Spinal cord (tissue), 10 donors: Measurements from ENCODE around the gene LRRIQ1. TPM values are rescaled to one million over a fixed set of nuclear protein-coding genes. Genes with fewer than 3 reads are reported as not detected.
"Not testable (repeated sequence)": the region's sequence is repeated elsewhere in the genome, so short reads cannot be mapped to it uniquely, and the experiment has no call there.

Experiments
- DNase-seq, 6 donors: peaks; one replicate each; pipeline versions ENCODE4 v3.0.0 to v3.0.0-alpha.2; 2013 to 2015; ENCODE audit warnings: low spot score in 6 of 6, low read depth in 4 of 6
- H3K27ac ChIP-seq: one replicate; pipeline ENCODE4 v1.5.1; 2013; ENCODE audit warnings: low read depth, low read length, control low read depth
- H3K27me3 ChIP-seq: one replicate; pipeline ENCODE4 v1.6.1; 2013; ENCODE audit warnings: low read length; ENCODE audit not compliant: control insufficient read depth, insufficient read depth
- H3K36me3 ChIP-seq: one replicate; pipeline ENCODE4 v1.6.1; 2013; ENCODE audit warnings: low read length; ENCODE audit not compliant: control insufficient read depth, insufficient read depth
- H3K4me1 ChIP-seq: one replicate; pipeline ENCODE4 v1.6.1; 2013; ENCODE audit warnings: low read length; ENCODE audit not compliant: control insufficient read depth, insufficient read depth
- H3K4me3 ChIP-seq: one replicate; pipeline ENCODE4 v1.5.1; 2013; ENCODE audit warnings: low read depth, low read length, control low read depth
- H3K9me3 ChIP-seq: one replicate; pipeline ENCODE4 v1.6.1; 2013; ENCODE audit warnings: low read length; ENCODE audit not compliant: control insufficient read depth, insufficient read depth
- WGBS: methylation state at CpG from one replicate; pipeline ENCODE4 v1.1.5; 2013; ENCODE audit warnings: missing lambda C conversion rate; ENCODE audit not compliant: insufficient coverage; 5-methylcytosine and 5-hydroxymethylcytosine counted together
- polyA plus RNA-seq, 2 donors: library from polyadenylated mRNA; unstranded; fragments of 120-200 nt; gene quantifications; one replicate each; pipeline ENCODE4 v1.2.1, GENCODE V29; 2013; ENCODE audit not compliant: insufficient read length in 2 of 2
- total RNA-seq, 2 donors: library from RNA; depleted of rRNA in 1 of 2; stranded (reverse); fragments of 120-200 nt in 1 of 2; fragments of >200 nt in 1 of 2; gene quantifications; one replicate each; pipeline versions ENCODE4 v1.2.3 to v1.2.4, GENCODE V29; 2013 to 2014
- donor health status: healthy.

LRRIQ1 gene
- total and polyA plus RNA-seq, 4 donors, result 5.6 to 18.0 (median 10.4) TPM

DNA sequence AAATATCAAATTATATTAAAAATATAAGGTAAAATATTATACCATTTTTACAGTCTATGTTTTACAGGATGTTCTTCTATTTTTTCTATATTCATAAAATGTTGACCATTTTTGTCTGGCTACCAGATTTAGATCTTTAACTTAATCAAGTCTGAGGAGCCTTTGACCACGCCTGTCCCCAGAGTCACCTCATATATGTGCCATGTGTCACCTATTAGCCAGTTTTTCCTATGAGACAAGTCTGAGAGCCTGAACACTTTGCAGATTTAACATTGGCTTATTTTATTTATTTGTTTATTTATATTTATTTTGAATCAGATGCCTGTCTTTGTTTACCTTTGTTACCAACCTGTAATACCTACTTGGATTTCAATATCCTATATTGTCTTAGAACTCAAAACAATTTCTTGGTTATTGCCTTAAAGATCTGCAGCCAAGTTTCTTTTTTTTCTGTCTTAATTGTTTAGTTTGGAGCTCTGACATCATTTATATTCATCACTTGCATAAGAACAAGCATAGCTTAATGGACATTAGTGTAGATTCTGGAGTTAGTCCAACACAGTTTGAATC is 127.7 kb downstream of the LRRIQ1 start:
- Histone ChIP-seq H3K27ac (no peak overlapping the region), H3K27me3 (no peaks in the 10 kb centered on the region), H3K9me3 (no peaks in the 10 kb centered on the region), H3K4me3 (no peak overlapping the region), H3K36me3 (no peaks in the 10 kb centered on the region), H3K4me1 (no peaks in the 10 kb centered on the region)
- WGBS, result no CpG with 5 or more reads among the region's 1 CpG
- DNase-seq, result no peak

- Histone ChIP-seq H3K9me3 (no peaks in the 10 kb centered on the region), H3K27ac (no peak overlapping the region), H3K27me3 (no peaks in the 10 kb centered on the region), H3K4me3 (no peak overlapping the region), H3K4me1 (no peaks in the 10 kb centered on the region), H3K36me3 (no peaks in the 10 kb centered on the region)
- 93% methylated on average over 1 of the region's 2 CpGs for WGBS
- peak in 2 of 6 donors; percentile 9 to 19 for DNase-seq
Measured at GRCh38 chr12:85179680-85180270, 143.6 kb downstream of the LRRIQ1 start.

GRCh38 chr12:85182699-85183098 is 146.5 kb downstream of the LRRIQ1 start:
- 64% methylated on average over 1 of the region's 4 CpGs for WGBS
- Histone ChIP-seq H3K36me3 (no peaks in the 10 kb centered on the region), H3K9me3 (no peaks in the 10 kb centered on the region), H3K4me3 (no peak overlapping the region), H3K27ac (no peak overlapping the region), H3K4me1 (no peaks in the 10 kb centered on the region), H3K27me3 (no peaks in the 10 kb centered on the region)
- no peak for DNase-seq

DNA sequence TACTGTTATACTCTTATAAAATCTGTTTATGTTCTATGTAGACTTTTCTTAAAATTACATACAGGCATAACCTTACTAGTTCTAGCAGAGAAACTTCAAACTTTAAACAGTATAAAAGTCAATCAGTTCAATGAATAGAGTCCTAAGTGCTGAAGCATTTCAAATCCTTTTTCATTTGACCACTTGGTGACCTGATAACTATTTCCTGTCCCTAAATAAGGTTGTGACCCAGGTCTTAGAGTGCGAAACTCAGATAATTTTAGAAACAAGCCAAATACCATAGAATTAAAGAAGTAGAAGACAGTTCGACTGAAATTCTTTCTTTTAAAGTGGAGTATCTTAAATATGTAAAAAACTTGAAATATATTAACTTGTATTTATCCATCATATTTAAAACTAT is 147.7 kb downstream of the LRRIQ1 start:
- H3K9me3 ChIP-seq, result no peaks in the 10 kb centered on the region
- H3K36me3 ChIP-seq, result no peaks in the 10 kb centered on the region
- no peak for DNase-seq
- H3K4me1 ChIP-seq, result no peaks in the 10 kb centered on the region
- H3K27me3 ChIP-seq, result no peaks in the 10 kb centered on the region
- H3K27ac ChIP-seq, result no peak overlapping the region
- WGBS, result no CpG with 5 or more reads among the region's 2 CpGs
- no peak overlapping the region for H3K4me3 ChIP-seq

DNA sequence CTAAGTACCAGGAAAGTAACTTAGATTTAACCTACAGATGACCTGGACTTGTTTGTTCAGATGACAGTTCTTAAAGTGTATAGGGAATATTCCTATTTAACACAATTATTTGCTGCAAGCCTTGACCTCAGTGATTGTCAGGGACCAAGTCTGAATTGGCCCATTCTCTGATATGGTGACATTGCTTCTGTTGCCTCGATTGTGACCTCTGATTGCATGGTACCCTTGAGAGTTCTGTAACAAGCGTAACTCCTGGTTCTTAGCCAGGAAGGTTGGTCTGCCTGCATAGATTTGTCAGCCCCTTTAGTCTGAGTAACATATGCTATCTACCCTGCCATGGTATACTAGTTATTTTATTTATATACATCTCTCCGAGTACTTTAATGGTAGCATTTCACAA is 150.1 kb downstream of the LRRIQ1 start:
- no peak overlapping the region for H3K4me3 ChIP-seq
- no peaks in the 10 kb centered on the region for H3K27me3 ChIP-seq
- no peaks in the 10 kb centered on the region for H3K36me3 ChIP-seq
- no CpG with 5 or more reads among the region's 3 CpGs for WGBS
- H3K9me3 ChIP-seq, result no peaks in the 10 kb centered on the region
- DNase-seq, result no peak
- no peaks in the 10 kb centered on the region for H3K4me1 ChIP-seq
- H3K27ac ChIP-seq, result no peak overlapping the region

DNA sequence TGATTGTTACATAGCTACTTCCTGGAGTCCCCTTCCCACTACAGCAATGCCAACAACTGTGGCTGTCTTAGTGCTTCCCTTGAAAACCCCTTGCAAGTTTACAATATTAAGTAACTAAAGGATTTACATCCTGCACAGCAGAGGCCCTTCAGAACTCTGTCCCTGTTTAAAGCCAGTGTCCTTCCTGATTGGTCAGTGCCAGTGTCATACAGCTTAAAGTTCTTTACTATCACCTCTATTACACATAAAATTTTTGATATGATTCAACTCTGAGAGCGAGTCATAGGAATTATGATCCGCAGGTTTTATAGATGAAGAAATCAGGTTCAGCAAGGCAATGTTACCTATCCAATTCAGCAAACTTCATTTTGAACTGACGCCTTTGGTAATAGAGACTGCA is 152.5 kb downstream of the LRRIQ1 start:
- DNase-seq, result no peak
- Histone ChIP-seq H3K36me3 (no peaks in the 10 kb centered on the region), H3K4me3 (no peak overlapping the region), H3K27ac (no peak overlapping the region), H3K27me3 (no peaks in the 10 kb centered on the region), H3K4me1 (no peaks in the 10 kb centered on the region), H3K9me3 (no peaks in the 10 kb centered on the region)
- 100% methylated on average over 1 of the region's 3 CpGs for WGBS

GRCh38 chr12:85190728-85191127 is 154.6 kb downstream of the LRRIQ1 start:
- H3K36me3 ChIP-seq, result no peaks in the 10 kb centered on the region
- H3K4me1 ChIP-seq, result no peaks in the 10 kb centered on the region
- DNase-seq, result no peak
- H3K27ac ChIP-seq, result no peak overlapping the region
- no peak overlapping the region for H3K4me3 ChIP-seq
- H3K9me3 ChIP-seq, result no peaks in the 10 kb centered on the region
- no peaks in the 10 kb centered on the region for H3K27me3 ChIP-seq
- WGBS, result no CpG with 5 or more reads among the region's 2 CpGs

- not testable (repeated sequence) for H3K36me3 ChIP-seq, H3K27ac ChIP-seq, DNase-seq, H3K4me3 ChIP-seq, H3K4me1 ChIP-seq, H3K9me3 ChIP-seq, H3K27me3 ChIP-seq
- 85% methylated on average over 2 of the region's 3 CpGs for WGBS
Measured at GRCh38 chr12:85203809-85204208, 167.7 kb downstream of the LRRIQ1 start.

DNA sequence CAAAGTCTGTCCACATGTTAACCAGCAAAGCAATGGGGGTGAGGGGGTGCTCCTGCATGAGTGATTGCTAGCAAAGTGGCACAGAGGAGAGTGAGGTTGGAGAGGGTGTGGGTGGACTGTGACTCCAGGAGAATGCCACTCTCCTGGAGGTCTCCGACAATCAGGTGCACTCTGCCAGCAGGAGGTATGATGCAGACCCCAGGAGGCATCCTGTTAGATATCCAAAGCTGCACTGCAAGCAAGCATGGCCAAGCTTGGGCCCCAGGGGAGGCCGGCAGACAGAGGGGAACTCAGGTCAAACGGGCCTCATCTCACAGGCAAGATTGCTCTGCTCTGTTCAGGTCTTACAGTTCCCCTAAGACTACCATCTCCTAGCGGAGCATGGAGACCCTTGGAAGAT is 170.4 kb downstream of the LRRIQ1 start:
- Histone ChIP-seq H3K9me3 (no peaks in the 10 kb centered on the region), H3K27ac (no peak overlapping the region), H3K4me3 (no peak overlapping the region), H3K4me1 (no peaks in the 10 kb centered on the region), H3K27me3 (no peaks in the 10 kb centered on the region), H3K36me3 (no peaks in the 10 kb centered on the region)
- 99% methylated on average over 4 of the region's 4 CpGs for WGBS
- DNase-seq, result no peak

DNA sequence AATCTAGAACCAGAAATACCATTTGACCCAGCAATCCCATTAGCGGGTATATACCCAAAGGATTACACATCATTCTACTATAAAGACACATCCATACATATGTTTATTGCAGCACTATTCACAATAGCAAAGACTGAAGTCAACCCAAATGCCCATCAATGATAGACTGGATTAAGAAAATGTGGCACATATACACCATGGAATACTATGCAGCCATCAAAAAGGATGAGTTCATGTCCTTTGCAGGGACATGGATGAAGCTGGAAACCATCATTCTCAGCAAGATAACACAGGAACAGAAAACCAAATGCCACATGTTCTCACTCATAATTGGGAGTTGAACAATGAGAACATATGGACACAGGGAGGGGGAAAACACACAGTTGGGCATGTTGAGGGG is 188.2 kb downstream of the LRRIQ1 start:
- H3K27ac ChIP-seq, H3K4me1 ChIP-seq, H3K9me3 ChIP-seq, H3K36me3 ChIP-seq, H3K4me3 ChIP-seq, DNase-seq, H3K27me3 ChIP-seq: not testable (repeated sequence)
- WGBS, result 100% methylated on average over 1 of the region's 1 CpG
